Measurements from ENCODE around the gene HBG2. TPM values are rescaled to one million over a fixed set of nuclear protein-coding genes. Genes with fewer than 3 reads are reported as not detected.

Gene HBG2
- total RNA-seq, 1 donor from 2014 or later: not detected

DNA sequence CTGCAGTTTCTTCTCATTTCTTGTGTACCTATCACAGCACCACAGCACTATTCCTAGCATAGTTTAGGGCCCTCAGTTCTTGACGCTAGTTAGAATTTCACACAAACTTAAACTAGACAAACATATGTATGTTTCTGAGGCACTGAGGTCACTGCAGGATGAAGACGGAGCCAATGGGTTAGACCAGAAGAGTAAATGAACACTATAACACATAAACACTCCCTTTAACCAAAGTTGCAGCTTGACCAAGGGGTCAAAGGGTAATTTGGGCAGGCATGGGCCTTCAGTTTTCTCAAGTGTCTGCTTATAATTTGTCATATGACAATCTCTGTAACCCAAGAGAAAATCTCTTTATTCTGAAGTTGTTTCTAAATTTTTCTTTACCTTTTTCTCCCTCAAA lies 28.0 kb upstream of the HBG2 start:
- TF ChIP-seq, protein P1, sequence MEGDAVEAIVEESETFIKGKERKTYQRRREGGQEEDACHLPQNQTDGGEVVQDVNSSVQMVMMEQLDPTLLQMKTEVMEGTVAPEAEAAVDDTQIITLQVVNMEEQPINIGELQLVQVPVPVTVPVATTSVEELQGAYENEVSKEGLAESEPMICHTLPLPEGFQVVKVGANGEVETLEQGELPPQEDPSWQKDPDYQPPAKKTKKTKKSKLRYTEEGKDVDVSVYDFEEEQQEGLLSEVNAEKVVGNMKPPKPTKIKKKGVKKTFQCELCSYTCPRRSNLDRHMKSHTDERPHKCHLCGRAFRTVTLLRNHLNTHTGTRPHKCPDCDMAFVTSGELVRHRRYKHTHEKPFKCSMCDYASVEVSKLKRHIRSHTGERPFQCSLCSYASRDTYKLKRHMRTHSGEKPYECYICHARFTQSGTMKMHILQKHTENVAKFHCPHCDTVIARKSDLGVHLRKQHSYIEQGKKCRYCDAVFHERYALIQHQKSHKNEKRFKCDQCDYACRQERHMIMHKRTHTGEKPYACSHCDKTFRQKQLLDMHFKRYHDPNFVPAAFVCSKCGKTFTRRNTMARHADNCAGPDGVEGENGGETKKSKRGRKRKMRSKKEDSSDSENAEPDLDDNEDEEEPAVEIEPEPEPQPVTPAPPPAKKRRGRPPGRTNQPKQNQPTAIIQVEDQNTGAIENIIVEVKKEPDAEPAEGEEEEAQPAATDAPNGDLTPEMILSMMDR (IDR thresholded peaks at IDR 0.05): no peak
- Mint-ChIP-seq H3K27ac (ENCODE audit: unreplicated experiment) (no peak overlapping the region), H3K4me3 (ENCODE audit: unreplicated experiment) (no peak overlapping the region), H3K9me3 (ENCODE audit: unreplicated experiment) (no peaks in the 10 kb centered on the region), H3K4me1 (ENCODE audit: unreplicated experiment) (peaks cover 10% of the 10 kb centered on the region), H3K36me3 (ENCODE audit: unreplicated experiment) (no peaks in the 10 kb centered on the region), H3K27me3 (ENCODE audit: unreplicated experiment) (no peaks in the 10 kb centered on the region)
- DNase-seq (ENCODE audit: extremely low spot score, unreplicated experiment): no peak

DNA sequence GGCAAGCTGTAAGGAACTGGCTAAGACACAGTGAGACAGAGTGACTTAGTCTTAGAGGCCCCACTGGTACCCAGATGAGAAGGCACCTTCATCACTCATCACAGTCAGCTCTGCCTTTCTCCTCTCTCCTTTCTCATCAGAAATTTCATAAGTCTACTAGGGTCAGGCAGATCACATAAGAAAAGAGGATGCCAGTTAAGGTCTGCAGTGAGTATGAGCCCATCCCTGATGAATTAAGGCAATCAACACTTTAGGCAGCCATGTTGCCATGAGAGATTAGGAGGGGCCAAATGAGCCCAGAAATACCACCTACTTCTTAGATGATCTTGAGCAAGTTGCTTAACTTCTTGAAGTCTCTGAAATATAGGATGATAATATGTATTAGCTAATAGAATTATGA lies 27.0 kb upstream of the HBG2 start:
- H3K36me3 Mint-ChIP-seq (ENCODE audit: unreplicated experiment): no peaks in the 10 kb centered on the region
- TF ChIP-seq, protein P1 (IDR thresholded peaks at IDR 0.05): no peak
- H3K4me1 Mint-ChIP-seq (ENCODE audit: unreplicated experiment): peaks cover 10% of the 10 kb centered on the region
- no peak overlapping the region for H3K4me3 Mint-ChIP-seq (ENCODE audit: unreplicated experiment)
- no peak for DNase-seq (ENCODE audit: extremely low spot score, unreplicated experiment)
- no peaks in the 10 kb centered on the region for H3K27me3 Mint-ChIP-seq (ENCODE audit: unreplicated experiment)
- H3K9me3 Mint-ChIP-seq (ENCODE audit: unreplicated experiment): no peaks in the 10 kb centered on the region
- no peak overlapping the region for H3K27ac Mint-ChIP-seq (ENCODE audit: unreplicated experiment)

DNA sequence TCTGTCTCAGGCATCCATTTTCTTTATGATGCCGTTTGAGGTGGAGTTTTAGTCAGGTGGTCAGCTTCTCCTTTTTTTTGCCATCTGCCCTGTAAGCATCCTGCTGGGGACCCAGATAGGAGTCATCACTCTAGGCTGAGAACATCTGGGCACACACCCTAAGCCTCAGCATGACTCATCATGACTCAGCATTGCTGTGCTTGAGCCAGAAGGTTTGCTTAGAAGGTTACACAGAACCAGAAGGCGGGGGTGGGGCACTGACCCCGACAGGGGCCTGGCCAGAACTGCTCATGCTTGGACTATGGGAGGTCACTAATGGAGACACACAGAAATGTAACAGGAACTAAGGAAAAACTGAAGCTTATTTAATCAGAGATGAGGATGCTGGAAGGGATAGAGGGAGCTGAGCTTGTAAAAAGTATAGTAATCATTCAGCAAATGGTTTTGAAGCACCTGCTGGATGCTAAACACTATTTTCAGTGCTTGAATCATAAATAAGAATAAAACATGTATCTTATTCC lies 26.1 kb upstream of the HBG2 start:
- Mint-ChIP-seq H3K4me3 (ENCODE audit: unreplicated experiment) (no peak overlapping the region), H3K9me3 (ENCODE audit: unreplicated experiment) (no peaks in the 10 kb centered on the region), H3K27me3 (ENCODE audit: unreplicated experiment) (no peaks in the 10 kb centered on the region), H3K36me3 (ENCODE audit: unreplicated experiment) (no peaks in the 10 kb centered on the region), H3K27ac (ENCODE audit: unreplicated experiment) (peak overlapping the region; percentile 84), H3K4me1 (ENCODE audit: unreplicated experiment) (peaks cover 10% of the 10 kb centered on the region)
- DNase-seq (ENCODE audit: extremely low spot score, unreplicated experiment): peak; percentile 88
- TF ChIP-seq, protein P1 (IDR thresholded peaks at IDR 0.05): no peak

- no peaks in the 10 kb centered on the region for H3K9me3 Mint-ChIP-seq (ENCODE audit: unreplicated experiment)
- no peaks in the 10 kb centered on the region for H3K36me3 Mint-ChIP-seq (ENCODE audit: unreplicated experiment)
- TF ChIP-seq, protein P1 (IDR thresholded peaks at IDR 0.05): no peak
- peak overlapping the region; percentile 52 for H3K27ac Mint-ChIP-seq (ENCODE audit: unreplicated experiment)
- no peaks in the 10 kb centered on the region for H3K27me3 Mint-ChIP-seq (ENCODE audit: unreplicated experiment)
- no peak for DNase-seq (ENCODE audit: extremely low spot score, unreplicated experiment)
- no peak overlapping the region for H3K4me3 Mint-ChIP-seq (ENCODE audit: unreplicated experiment)
- H3K4me1 Mint-ChIP-seq (ENCODE audit: unreplicated experiment): peaks cover 10% of the 10 kb centered on the region
Observed at GRCh38 chr11:5279471-5280090, 25.0 kb upstream of the HBG2 start.

DNA sequence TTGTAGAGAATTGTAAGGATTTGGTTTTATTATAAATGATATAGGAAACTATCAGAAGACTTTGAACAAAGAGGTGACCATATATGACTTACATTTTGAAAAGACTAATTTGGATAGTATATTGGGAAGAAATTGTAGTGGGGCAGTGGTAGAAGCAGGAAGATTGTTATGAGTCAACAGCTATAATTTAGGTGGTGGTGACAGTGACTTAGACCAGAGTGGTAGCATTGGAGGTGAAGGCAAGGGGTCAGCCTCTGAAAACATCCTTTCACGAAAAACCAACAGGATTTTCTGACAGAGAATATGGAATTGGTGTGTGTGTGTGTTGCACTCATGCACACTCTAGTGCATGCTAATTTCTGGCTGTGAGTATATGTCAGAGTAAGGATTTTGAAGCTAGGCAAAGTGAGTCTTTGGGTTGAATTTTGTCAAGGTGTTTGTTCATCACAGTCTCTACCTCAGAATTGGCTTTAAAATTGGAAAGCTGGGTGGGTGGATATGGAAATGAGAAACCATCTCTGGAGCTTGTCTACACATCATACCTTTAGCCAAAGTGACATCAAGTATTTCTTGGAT lies 23.3 kb upstream of the HBG2 start:
- no peaks in the 10 kb centered on the region for H3K27me3 Mint-ChIP-seq (ENCODE audit: unreplicated experiment)
- no peak overlapping the region for H3K4me3 Mint-ChIP-seq (ENCODE audit: unreplicated experiment)
- no peaks in the 10 kb centered on the region for H3K9me3 Mint-ChIP-seq (ENCODE audit: unreplicated experiment)
- TF ChIP-seq, protein P1 (IDR thresholded peaks at IDR 0.05): no peak
- H3K27ac Mint-ChIP-seq (ENCODE audit: unreplicated experiment): no peak overlapping the region
- no peaks in the 10 kb centered on the region for H3K36me3 Mint-ChIP-seq (ENCODE audit: unreplicated experiment)
- no peak for DNase-seq (ENCODE audit: extremely low spot score, unreplicated experiment)
- peaks cover 10% of the 10 kb centered on the region for H3K4me1 Mint-ChIP-seq (ENCODE audit: unreplicated experiment)

Measured in osteocyte (in vitro differentiated cells).